ENCODE measurements around the gene HECW1.
"Not testable (repeated sequence)": the region's sequence is repeated elsewhere in the genome, so short reads cannot be mapped to it uniquely, and the experiment has no call there.

HECW1 gene

DNA sequence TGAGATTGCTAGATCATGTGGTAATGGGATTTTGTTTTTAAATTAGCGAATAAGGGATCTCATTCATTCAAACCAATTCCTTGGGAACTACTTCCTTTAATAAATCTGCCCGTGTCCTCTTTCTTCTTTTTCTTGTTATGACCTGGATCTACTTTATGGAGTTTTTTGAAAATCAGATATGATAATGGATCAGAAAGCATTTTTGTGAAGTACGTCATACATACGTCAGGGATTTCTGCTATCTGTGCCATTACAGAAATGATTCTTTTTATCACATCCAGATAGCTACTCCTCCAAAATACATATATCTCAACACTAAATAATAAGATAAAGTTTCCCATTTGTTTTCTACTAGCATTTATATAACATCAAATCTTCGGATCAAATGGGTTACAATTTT, 430.3 kb downstream of the HECW1 start:
- no peak for DNase-seq (ENCODE audit: low read depth)

DNA sequence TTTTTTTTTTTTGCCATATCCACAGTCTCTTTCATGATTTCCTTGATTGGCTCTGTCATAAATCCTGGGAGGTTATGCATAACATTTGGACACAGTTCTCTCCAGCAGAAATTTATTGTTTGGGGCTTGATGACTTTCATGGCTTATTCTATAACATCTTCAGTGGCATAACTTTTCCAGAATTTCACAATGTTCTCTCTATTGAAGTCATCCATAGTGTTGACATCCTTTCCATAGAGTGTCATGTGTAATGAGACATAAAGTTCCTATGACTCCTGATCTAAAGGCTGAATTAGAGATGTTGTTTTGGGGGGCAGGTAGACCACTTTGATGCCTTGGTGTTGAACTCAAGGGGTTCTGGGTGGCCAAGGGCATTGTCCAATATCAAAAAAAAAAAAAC, 433.8 kb downstream of the HECW1 start:
- DNase-seq (ENCODE audit: low read depth) = no peak

DNA sequence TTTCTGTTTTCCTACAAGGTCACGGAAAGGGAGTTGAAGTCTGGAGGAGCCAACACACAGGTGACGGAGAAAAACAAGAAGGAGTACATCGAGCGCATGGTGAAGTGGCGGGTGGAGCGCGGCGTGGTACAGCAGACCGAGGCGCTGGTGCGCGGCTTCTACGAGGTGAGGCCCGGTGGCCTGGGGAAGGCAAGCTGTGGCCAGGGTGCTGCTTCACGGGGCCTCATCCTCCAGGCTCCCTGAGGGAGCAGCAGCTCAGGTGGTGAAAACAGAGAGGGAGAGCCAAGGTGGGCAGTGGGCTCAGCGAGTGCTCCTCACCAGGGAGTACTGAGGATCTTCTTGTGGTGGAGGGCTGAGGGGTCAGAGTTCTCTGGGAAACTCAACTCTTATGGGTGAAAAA, 438.0 kb downstream of the HECW1 start:
- no peak for DNase-seq (ENCODE audit: low read depth)

DNA sequence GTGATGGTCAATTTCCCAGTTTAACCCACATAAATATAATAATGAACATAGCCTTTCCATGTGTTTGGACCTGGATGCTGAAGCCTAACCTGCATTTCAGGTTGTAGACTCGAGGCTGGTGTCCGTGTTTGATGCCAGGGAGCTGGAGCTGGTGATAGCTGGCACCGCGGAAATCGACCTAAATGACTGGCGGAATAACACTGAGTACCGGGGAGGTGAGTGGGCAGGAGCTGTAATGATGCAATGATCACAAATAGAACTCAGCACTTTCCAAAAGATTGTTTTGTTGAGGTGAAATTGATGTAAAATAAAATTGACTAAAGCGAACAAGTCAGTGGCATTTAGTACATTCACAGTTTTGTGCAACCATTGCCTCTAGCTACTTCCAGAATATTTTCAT, 439.7 kb downstream of the HECW1 start:
- DNase-seq (ENCODE audit: low read depth) = no peak

DNA sequence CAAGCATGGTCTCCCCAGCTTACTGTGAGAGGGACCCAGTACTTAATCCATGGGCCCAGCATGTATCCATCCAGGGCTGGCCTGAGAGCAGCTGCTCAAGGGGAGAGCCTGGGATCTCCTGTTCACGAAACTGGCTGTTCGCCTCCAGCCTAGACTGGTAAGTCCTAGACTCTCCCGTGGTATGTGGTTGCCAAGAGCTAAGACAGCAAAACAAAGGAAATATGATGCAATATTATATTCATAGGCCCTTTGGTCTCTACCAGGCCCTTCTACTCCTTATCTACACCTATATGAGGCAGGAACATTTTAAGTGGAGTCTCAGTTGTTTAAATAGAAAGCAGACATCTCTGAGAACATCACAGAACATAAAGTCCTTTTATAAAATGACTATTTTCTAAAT, 441.6 kb downstream of the HECW1 start:
- no peak for DNase-seq (ENCODE audit: low read depth)

DNA sequence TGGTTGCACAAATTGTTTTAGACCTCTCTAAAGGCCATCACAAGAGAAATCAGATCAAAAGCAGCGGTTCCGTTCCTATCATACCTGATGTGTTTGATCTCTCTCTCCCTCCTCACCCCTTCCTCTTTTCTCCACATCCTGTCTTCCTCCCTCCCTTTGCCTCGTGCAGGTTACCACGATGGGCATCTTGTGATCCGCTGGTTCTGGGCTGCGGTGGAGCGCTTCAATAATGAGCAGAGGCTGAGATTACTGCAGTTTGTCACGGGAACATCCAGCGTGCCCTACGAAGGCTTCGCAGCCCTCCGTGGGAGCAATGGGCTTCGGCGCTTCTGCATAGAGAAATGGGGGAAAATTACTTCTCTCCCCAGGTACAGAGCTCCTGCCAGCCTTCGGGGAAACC, 442.0 kb downstream of the HECW1 start:
- no peak for DNase-seq (ENCODE audit: low read depth)

DNA sequence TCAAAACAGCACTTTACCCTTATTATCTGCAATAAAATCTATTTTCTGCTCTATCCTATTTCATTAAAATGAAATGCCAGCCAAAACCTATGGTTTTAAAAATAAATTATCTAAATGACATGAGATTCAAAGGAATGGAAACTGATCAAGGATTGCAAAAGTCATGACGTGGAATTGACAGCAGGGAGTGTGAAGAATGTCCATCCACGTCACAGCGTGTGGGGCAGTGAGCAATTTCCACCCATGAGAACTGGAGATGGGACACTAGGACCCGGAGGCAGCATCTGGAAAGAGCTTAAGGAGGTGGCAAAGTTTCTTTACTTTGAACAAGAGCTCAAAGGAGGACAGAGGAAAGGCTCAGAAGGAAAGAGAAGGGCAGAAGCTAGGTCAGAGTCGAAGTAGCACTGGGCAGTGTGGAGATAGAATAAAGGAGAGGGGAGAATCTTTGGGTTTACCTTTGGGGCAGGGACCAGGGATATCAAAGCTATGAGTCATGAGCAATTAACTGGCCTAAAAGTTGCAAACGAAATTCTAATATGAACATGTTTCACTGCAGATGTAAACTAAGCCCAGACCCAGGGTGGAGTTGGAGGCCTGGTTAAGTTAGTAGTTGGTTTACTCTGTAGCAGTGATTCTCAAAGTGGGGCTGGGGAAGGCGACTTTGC, 445.5 kb downstream of the HECW1 start:
- DNase-seq (ENCODE audit: low read depth) = no peak

DNA sequence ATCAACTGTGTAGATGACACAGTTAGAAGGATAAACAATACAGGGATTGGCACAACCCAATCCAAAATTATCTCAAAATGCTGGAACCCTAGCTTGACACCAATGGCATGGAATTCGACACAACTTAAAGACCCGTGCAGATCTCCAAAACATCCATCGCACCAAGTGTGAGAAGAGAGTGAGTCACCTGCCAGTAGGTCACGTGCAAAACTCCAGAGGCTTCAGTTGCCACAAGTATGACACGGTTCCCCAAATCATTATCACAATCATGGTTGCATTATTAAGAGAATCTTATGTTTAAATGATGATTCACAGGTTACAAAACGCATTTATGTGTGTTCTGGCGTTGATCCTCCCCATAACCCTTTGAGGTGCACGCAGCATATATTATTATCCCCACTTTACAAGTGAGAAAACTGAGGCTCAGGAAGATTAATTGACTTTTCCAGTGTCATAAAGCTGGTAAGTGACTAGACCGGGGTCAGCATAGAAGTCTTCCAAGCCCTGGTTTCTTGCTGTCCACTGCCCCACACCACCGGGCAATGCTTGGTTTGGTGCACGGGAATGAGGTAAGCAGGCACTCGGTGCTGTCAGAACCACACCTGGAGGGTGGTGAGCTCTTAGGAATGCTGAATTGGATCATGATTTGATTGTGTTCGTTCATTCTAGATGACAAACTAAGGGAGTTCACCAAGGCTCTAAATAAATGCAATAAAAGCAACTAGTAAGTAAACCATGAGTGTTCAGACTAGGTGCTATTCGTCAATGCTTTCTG, 446.9 kb downstream of the HECW1 start:
- no peak for DNase-seq (ENCODE audit: low read depth)

DNA sequence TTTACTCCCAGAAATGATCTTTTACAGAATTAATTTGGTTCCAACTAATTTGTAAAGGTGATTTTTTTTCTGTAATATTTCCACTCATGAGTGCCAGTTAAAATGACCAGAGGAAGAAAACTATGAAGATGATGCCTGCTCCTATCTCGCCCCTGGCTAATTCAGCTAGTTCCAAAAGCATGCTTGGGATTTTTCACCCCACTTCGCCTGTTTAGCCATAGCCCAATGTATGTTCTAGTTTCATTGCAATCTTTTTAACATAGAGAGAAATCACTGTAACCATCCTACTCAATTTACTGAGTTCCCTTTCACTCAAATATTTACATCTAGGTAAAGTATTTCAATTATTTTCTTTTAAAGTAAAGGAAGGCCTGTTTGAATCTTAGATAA, 447.5 kb downstream of the HECW1 start:
- no peak for DNase-seq (ENCODE audit: low read depth)

DNA sequence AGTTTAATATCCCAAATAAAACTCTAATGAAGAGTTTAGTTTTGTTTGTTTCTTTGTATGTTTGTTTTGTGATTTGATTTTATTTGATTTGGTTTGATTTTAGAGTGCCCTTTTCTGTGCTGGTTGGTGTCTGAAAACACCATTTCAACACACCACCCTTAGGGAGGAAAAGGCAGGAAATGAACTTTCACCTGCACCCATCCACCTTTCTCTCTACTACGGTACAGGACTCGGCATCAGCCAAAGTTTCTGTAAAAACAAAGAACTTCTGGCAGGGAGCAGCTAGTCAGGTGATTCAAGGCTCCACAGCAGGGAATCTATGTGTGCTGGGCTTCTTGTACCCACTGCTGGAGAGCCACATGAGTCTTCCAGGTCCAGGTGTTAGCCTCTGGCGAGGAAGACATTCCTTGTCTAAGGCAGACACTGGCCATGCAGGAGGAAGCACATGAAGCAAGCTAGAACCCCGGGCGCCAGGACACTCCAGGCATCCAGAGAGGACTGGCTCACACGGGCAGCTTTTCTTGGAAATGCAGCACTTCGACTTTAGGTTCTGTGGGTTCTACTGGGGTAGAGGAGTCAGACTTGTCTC, 448.4 kb downstream of the HECW1 start:
- no peak for DNase-seq (ENCODE audit: low read depth)

DNA sequence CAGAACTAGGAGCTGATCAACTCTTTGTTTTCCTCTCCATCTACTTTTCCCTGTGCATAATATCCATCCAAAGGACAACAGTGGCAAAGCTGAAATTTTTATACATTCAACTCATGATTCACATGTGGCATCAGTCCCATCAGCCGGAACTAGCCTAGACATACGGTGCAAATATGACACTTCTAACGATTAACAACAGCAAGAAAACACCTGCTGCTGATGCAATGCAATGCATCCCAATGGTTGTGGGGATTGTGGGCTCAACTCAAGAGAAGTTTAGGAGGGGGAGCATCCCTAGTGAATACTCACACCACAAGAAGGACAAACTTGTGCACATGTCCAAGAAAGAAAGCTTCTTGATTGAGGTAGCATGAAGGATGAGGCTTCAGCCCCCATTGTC, 449.9 kb downstream of the HECW1 start:
- no peak for DNase-seq (ENCODE audit: low read depth)

DNA sequence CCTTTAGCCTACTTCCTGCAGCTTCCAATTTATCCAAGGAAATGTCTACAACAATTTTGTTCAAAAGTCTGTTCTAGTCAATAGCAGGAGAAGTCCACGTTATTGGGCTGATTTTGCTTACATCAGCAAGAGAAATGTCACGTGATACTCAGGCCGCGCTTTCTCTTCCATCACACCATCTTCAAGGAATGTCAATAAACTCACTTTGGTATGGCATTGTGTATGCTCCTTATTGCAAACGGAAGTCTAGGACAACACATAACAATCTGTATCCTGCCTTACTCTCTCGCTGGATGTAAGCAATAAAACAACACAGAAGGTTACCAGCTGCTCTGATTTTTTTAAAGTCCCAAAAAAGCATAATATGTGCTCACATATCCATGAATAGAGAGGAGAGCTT, 453.3 kb downstream of the HECW1 start:
- no peak for DNase-seq (ENCODE audit: low read depth)

DNA sequence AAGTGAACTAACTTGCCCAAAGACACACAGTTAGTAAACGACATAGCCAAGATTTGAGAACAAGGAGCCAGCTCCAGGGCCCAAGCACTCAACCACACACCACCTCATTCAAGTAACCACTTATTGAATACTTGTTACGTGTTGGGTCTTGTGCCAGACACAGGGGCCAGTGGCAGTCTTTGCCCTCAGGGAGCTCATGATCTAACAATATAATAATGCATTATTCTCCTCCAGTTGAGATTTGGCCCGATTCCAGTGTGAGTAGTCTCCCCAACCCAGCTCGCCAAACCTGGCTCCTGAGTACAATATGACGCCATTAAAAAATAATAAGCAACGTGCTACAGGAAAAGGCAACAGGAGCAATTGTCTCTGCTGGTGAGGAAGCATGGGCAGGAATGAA, 456.1 kb downstream of the HECW1 start:
- no peak for DNase-seq (ENCODE audit: low read depth)

DNA sequence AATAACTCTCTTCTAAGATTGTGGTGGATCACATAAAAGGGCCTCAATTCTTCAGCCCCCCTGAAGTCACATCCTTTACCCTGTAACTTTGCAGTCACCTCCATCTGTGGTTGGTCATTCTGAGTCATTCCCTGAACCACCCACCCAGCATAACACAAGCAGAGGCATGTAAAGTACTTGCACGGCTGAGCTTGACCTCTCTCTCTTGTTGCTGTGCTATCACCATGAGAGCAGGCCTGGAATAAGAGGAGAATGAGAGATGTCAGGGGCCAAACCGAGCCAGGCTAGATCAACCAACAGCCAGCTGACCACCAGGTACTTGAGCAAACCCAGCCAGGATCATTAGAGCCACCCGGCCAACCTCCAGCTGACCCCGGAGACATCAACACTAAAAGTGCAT, 457.0 kb downstream of the HECW1 start:
- no peak for DNase-seq (ENCODE audit: low read depth)

DNA sequence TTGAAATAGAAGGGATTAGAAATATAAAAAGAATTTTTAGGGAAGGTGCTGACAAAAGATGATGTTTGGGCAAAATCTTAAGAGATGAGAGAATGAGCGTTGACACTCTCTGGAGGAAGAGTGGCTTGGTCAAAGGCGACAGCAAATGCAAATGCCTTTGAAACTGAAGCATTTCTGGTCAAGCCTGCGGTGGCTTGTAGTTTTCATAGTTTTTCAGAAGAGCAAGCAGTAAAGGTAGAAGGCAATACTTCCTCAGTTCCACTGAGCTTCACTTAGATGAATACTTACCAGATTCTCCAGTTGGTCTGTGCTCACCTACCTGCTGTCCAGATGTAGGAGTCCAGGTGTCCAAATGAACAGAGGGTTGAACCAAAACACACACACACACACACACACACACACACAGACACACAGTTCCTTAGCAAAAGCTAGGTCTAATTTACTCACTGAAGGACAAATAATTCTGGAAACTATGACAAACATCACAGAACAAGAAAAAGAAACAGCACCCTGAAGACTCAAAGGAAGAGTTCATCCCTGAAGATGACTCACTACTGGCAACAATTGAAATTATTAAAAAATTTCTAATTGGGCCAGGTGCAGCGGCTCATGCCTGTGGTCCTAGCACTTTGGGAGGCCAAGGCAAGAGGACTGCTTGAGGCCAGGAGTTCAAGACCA, 458.4 kb downstream of the HECW1 start:
- no peak for DNase-seq (ENCODE audit: low read depth)

DNA sequence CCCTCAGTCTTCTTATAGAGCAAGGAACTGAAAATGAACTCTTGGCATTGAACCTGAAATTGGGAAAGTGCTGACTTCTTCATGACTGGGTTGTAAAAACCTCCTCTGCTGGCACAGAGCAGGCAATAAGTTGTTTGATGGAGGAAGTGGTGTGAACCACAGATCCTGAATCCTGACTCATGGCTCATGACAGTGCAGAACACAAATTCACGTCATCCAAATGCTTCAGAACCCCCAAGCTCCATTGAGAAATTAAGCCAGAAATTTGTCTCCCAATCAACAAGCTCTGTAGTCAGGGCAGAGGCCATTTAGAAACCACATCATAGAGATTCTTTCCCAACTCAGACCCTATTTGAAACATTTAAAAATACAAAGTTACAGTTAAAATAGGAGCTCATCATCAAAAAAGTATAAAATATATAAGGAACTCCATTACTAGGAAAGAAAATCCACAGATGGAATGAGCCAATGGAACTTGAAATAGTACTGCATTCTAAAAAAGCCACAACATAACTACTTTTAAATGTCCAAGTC, 460.1 kb downstream of the HECW1 start:
- no peak for DNase-seq (ENCODE audit: low read depth)

DNA sequence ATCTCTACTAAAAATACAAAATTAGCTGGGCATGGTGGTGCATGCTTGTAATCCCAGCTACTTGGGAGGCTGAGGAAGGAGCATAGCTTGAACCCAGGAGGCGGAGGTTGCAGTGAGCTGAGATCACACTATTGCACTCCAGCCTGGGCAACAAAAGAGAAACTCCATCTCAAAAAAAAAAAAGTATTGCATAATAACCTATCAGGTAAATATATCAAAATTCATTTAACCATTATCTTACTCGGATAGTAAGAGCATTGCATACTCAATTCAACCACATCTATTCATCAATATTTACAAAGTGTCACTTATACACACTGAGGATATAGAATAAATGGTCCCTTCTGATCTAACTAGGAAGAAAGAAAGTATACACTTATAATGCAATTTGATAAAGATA, 461.4 kb downstream of the HECW1 start:
- DNase-seq (ENCODE audit: low read depth) = not testable (repeated sequence)

DNA sequence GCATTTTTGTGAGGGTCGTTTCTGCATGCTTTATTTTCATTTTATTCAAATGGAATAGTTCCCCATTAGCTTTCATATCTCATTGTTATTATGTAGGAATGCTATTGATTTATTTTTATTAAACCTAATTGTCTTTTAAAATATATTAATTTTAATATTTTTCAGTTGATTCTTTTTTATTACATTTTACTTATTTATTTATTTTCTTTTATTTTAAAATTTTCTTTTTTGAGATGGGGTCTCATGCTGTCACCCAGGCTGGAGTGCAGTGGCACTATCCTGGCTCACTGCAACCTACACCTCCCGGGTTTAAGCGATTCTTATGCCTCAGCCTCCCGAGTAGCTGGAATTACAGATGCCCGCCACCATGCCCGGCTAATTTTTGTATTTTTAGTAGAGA, 463.1 kb downstream of the HECW1 start:
- DNase-seq (ENCODE audit: low read depth) = no peak

DNA sequence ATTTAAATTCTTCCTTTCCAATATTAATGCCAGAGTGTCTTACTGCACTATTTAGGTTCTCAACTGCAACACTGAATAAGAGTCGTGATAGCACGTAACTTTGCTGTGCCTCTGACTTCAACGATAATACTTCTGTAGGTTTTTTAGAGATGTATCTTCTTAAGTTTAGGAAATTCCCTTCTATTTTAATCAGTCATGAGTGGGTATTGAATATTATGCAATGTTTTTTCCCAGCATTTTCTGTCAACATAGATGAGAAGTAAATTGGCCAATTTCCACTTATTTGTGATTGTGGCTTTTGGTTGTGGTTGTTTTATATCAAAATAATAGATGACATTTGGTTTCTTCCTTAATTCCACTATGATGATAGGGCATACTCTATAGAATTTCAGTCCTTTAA, 463.8 kb downstream of the HECW1 start:
- no peak for DNase-seq (ENCODE audit: low read depth)

DNA sequence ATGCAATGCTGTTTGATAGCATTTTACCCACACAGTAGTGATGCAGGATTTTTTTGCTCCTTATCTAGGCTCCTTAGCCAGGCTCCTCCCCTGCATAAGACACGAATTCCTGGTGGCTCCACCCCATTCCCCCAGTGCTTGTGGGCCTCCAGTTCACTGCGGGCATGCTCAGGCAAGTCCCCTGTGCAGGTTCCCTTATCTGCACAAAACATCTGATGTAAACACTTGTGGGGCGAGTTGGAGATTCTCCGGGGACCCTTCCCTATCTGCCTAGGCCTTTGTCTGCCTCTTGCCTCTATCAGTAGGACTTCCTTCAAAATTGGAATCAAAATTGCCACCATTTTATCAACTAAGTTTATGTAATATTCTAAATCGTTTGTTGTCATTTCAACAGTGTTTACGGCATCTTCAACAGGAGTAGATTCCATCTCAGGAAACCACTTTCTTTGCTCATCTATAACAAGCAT, 465.1 kb downstream of the HECW1 start:
- no peak for DNase-seq (ENCODE audit: low read depth)

DNA sequence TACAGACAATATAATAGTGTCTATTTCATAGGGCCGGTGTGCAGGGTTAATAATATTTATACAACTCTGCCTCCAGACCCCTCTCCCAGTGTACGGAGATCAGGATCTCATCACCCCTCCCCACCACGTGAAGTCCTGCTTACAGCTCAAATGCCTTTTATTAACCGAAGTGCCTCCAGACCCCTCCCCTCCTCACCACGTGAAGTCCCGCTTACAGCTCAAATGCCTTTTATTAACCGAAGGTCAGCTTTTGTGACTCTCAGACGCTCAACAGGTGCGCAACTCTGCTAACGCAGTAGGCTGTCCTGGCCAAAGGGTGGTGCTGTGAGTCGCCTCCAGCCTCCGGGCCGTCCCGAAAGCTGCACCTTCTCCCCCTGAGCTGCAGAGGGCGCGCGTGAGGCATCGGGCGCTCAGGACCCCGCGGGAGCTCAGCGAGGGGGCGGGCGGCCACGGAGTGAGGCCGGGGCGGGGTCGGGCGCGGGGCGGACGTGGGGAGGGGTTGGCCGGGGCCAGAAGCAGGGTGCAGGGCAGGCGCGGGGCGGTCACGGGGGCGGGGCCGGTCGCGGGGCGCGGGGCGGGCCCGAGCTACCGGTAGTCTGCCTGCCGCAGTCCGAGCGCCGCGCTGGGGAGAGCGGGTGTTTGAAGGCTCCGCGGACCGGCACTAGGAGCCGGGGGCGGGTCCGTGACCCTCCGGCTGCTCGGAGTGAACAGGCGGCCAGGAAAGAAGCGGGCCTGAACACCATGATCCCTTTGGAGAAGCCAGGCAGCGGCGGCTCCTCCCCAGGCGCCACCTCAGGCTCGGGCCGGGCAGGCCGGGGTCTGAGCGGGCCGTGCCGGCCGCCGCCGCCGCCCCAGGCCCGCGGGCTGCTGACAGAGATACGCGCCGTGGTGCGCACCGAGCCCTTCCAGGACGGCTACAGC, 470.3 kb downstream of the HECW1 start, which contains the start of gene STK17A:
STK17A (plus strand) TSS at position 606 of the 921 bp plus-strand sequence; CDS start at position 742, 136 bp downstream.
- peak; percentile 92 for DNase-seq (ENCODE audit: low read depth)

All from activated T-helper 9 cell treated with anti-CD3 and anti-CD28 coated beads, Interleukin-2, amount 50 U/mL, for 16 hours (primary cell).